ENCODE results near the gene IL22RA1.

The IL22RA1 gene

DNA sequence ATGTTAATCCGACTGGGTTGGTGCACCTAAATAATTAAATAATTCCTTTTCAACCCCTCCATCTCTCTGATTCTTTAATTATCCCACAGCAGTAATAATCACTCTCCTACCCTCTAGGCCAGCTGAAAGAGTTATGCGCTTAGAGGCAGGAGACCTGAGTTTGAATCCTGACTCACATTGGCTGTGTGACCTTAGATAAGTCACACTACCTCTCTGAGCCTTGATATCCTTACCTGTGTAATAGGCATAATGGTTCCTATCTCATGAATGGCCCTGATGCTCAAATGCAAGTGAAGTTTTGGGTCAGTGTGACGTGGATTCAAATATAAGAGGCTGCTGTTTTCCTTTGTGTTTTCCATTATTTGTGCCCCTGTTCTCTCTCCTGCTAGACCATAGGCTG, 39.1 kb downstream of the IL22RA1 start:
- FAIRE-seq (no peak), DNase-seq (ENCODE audit: insufficient read length, low spot score) (no peak)
- TF ChIP-seq, protein P1, sequence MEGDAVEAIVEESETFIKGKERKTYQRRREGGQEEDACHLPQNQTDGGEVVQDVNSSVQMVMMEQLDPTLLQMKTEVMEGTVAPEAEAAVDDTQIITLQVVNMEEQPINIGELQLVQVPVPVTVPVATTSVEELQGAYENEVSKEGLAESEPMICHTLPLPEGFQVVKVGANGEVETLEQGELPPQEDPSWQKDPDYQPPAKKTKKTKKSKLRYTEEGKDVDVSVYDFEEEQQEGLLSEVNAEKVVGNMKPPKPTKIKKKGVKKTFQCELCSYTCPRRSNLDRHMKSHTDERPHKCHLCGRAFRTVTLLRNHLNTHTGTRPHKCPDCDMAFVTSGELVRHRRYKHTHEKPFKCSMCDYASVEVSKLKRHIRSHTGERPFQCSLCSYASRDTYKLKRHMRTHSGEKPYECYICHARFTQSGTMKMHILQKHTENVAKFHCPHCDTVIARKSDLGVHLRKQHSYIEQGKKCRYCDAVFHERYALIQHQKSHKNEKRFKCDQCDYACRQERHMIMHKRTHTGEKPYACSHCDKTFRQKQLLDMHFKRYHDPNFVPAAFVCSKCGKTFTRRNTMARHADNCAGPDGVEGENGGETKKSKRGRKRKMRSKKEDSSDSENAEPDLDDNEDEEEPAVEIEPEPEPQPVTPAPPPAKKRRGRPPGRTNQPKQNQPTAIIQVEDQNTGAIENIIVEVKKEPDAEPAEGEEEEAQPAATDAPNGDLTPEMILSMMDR (IDR thresholded peaks at IDR 0.05; ENCODE audit: insufficient read depth, missing control alignments), result no peak

- TF ChIP-seq, protein P1 (IDR thresholded peaks at IDR 0.05; ENCODE audit: insufficient read depth, missing control alignments), result no peak
- FAIRE-seq, result no peak
- DNase-seq (ENCODE audit: insufficient read length, low spot score), result no peak
These were observed 39.5 kb downstream of the IL22RA1 start for GRCh38 chr1:24103408-24103807.

- TF ChIP-seq, protein P1 (IDR thresholded peaks at IDR 0.05; ENCODE audit: insufficient read depth, missing control alignments), result no peak
- no peak for DNase-seq (ENCODE audit: insufficient read length, low spot score)
- FAIRE-seq, result no peak
These were observed 40.0 kb downstream of the IL22RA1 start for GRCh38 chr1:24102961-24103360.

- TF ChIP-seq, protein P1 (IDR thresholded peaks at IDR 0.05; ENCODE audit: insufficient read depth, missing control alignments), result no peak
- no peak for FAIRE-seq
- DNase-seq (ENCODE audit: insufficient read length, low spot score), result no peak
These were observed 40.9 kb downstream of the IL22RA1 start for GRCh38 chr1:24101796-24102586.

DNA sequence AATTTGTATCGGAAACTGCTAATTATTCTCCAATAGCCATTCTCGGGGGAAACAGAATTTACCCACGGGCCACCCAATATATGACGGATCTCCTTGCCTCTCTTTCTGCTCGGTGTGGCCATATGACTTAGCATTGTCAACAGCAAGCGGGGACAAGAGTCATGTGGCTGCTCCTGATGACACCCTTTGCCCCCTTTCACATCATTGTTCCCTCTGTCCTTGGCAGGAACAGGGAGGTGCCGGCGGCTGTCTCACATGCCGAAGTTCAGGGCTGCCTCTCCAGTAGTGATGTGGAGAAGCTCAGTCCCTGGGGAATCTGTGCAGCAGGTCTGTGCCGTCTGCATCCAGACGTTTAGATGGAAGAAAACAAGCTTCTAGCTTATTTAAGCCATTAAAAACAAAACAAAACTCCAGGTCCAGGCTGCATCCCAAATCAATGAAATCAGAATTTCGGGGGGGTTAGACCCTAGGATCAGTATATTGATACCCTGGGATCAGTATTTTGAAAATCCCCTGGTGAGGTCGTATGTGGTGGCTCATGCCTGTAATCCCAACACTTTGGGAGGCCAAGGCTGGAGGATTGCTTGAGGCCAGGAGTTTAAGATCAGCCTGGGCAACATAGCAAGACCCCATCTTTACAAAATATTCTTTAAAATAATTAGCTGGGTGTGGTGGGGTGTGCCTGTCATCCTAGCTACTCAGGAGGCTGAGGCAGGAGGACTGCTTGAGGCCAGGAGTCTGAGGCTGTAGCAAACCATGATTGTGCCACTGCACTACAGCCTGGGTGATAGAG, 41.8 kb downstream of the IL22RA1 start:
- DNase-seq (ENCODE audit: insufficient read length, low spot score) (no peak), FAIRE-seq (no peak)
- TF ChIP-seq, protein P1 (IDR thresholded peaks at IDR 0.05; ENCODE audit: insufficient read depth, missing control alignments), result no peak

GRCh38 chr1:24098943-24099638, 43.8 kb downstream of the IL22RA1 start:
- DNase-seq (ENCODE audit: insufficient read length, low spot score) (no peak), FAIRE-seq (no peak)
- TF ChIP-seq, protein P1 (IDR thresholded peaks at IDR 0.05; ENCODE audit: insufficient read depth, missing control alignments), result no peak

Data from D721Med (cell line).